Endothelial cell (in vitro differentiated cells): ENCODE results near the gene VTCN1. TPM values are rescaled to one million over a fixed set of nuclear protein-coding genes. Genes with fewer than 3 reads are reported as not detected.

Source experiments
- DNase-seq: peaks from one replicate; pipeline ENCODE4 v3.0.0; 2021; ENCODE audit warnings: low spot score
- H3K27ac Mint-ChIP-seq: one replicate; pipeline ENCODE4 v1.8.0; 2021; ENCODE audit warnings: mixed read lengths, inconsistent platforms; ENCODE audit not compliant: unreplicated experiment
- H3K27me3 Mint-ChIP-seq: one replicate; pipeline ENCODE4 v1.8.0; 2021; ENCODE audit warnings: mild to moderate bottlenecking, moderate library complexity, mixed read lengths, inconsistent platforms; ENCODE audit not compliant: unreplicated experiment
- H3K36me3 Mint-ChIP-seq: one replicate; pipeline ENCODE4 v1.8.0; 2021; ENCODE audit warnings: mild to moderate bottlenecking, low read depth, mixed read lengths, inconsistent platforms; ENCODE audit not compliant: unreplicated experiment
- H3K4me1 Mint-ChIP-seq: one replicate; pipeline ENCODE4 v1.8.0; 2021; ENCODE audit warnings: mild to moderate bottlenecking, mixed read lengths, inconsistent platforms; ENCODE audit not compliant: unreplicated experiment
- H3K4me3 Mint-ChIP-seq: one replicate; pipeline ENCODE4 v1.8.0; 2021; ENCODE audit warnings: mild to moderate bottlenecking, mixed read lengths, inconsistent platforms; ENCODE audit not compliant: unreplicated experiment
- H3K9me3 Mint-ChIP-seq: one replicate; pipeline ENCODE4 v1.8.0; 2021; ENCODE audit warnings: mixed read lengths, inconsistent platforms; ENCODE audit not compliant: unreplicated experiment
- microRNA-seq: library from miRNA; unstranded; fragments of <30 nt; microRNA quantifications from one replicate; pipeline ENCODE4, GENCODE V29; 2020; ENCODE audit not compliant: unreplicated experiment
- total RNA-seq: library from RNA; stranded (reverse); fragmentation: NEBNext Ultra II Directional; extraction: Animal tissue kit (Norgen Biotek cat#: 25700); gene quantifications from one replicate; pipeline ENCODE4 v1.2.1, GENCODE V29; 2021; ENCODE audit not compliant: unreplicated experiment
- TF ChIP-seq, protein P1 (sequence below): fragments of 200-600 bp; sonication (generic); IDR thresholded peaks from one replicate; pipeline ENCODE4 v1.5.0; 2021; ENCODE audit warnings: antibody characterized with exemption; ENCODE audit not compliant: unreplicated experiment

Gene VTCN1
- total RNA-seq, 1 donor from 2014 or later = 0.23 TPM

DNA sequence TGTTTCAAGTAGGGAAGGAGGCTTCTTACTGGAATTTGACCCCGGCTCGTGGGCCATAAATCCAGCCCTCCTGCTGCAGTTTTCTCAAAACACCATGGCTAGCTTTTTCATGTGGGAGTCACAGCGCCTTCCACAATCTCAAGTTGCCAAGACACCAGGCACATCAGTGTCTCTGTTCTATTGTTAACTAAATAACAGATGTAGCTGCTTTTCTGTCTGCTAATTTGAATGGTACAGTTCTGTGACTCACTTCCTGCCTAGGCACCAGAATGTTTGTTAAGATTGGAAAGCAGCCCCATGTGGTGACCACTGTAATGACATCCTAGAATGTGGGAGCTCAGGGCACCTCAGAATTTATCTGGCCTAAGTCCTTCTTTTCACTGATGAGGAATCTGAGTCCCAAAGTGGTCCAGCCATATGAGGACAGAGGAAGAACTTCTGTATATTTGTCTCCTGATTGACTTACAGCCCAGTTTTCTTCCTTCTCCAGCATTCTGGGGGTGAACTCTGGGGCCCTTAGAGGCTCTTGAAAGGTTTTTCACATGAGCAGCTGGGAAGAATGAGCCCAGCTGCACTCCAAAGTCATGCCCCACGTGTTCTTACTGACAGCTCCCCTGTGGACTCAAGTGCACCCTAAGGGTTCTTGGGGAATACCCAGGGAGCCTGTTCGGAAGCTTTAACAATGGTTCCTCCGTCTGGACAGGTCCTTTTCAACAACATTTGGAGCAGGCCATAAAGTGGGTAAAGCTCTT, 116.7 kb downstream of the VTCN1 start:
- Mint-ChIP-seq H3K4me1 (no peaks in the 10 kb centered on the region), H3K9me3 (no peaks in the 10 kb centered on the region), H3K27ac (no peak overlapping the region), H3K27me3 (no peaks in the 10 kb centered on the region), H3K4me3 (no peak overlapping the region), H3K36me3 (no peaks in the 10 kb centered on the region)
- DNase-seq = peak; percentile 11
- TF ChIP-seq, protein P1, sequence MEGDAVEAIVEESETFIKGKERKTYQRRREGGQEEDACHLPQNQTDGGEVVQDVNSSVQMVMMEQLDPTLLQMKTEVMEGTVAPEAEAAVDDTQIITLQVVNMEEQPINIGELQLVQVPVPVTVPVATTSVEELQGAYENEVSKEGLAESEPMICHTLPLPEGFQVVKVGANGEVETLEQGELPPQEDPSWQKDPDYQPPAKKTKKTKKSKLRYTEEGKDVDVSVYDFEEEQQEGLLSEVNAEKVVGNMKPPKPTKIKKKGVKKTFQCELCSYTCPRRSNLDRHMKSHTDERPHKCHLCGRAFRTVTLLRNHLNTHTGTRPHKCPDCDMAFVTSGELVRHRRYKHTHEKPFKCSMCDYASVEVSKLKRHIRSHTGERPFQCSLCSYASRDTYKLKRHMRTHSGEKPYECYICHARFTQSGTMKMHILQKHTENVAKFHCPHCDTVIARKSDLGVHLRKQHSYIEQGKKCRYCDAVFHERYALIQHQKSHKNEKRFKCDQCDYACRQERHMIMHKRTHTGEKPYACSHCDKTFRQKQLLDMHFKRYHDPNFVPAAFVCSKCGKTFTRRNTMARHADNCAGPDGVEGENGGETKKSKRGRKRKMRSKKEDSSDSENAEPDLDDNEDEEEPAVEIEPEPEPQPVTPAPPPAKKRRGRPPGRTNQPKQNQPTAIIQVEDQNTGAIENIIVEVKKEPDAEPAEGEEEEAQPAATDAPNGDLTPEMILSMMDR = peak; percentile 53

Small RNA genes lying within 50 kb of the gene (microRNA-seq; reads per million reads assigned to microRNA genes)
- 19.8 reads per million, percentile 67 among the genes with 10 or more reads in this experiment for gene MIR942

Other genes starting within 250 kb of the VTCN1 start
- gene CD101, start 209.2 kb downstream of the VTCN1 start, total RNA-seq = 0.10 TPM
- gene TTF2, start 150.6 kb downstream of the VTCN1 start, total RNA-seq = 11.1 TPM
- gene TRIM45, start 89.2 kb downstream of the VTCN1 start, total RNA-seq = 7.0 TPM
- gene MAN1A2, start 156.5 kb upstream of the VTCN1 start, total RNA-seq = 36.4 TPM